Ishikawa (cell line): Measurements from ENCODE around the gene PTPRO.

ENCODE experiments used
- CEBPB ChIP-seq: IDR thresholded peaks from 2 replicates; pipeline ENCODE4 v1.6.1; 2012
- CREB1 ChIP-seq: IDR thresholded peaks from 2 replicates; pipeline ENCODE4 v1.6.1; 2012; ENCODE audit warnings: low read depth
- EGR1 ChIP-seq: IDR thresholded peaks from 2 replicates; pipeline ENCODE4 v1.6.1; 2012
- EP300 ChIP-seq: IDR thresholded peaks from 2 replicates; pipeline ENCODE4 v1.6.1; 2012; ENCODE audit warnings: borderline replicate concordance
- FOXM1 ChIP-seq: IDR thresholded peaks from 2 replicates; pipeline ENCODE4 v1.6.1; 2012; ENCODE audit warnings: low read depth, borderline replicate concordance
- MAX ChIP-seq: IDR thresholded peaks from 2 replicates; pipeline ENCODE4 v1.6.1; 2012
- NFIC ChIP-seq: IDR thresholded peaks from 2 replicates; pipeline ENCODE4 v1.6.1; 2012
- RAD21 ChIP-seq: IDR thresholded peaks from 2 replicates; pipeline ENCODE4 v1.6.1; 2012; ENCODE audit warnings: low read depth
- REST ChIP-seq: IDR thresholded peaks from 2 replicates; pipeline ENCODE4 v1.6.1; 2012; ENCODE audit warnings: low read depth, mild to moderate bottlenecking
- TAF1 ChIP-seq: IDR thresholded peaks from 2 replicates; pipeline ENCODE4 v1.6.1; 2012; ENCODE audit warnings: low read depth, mild to moderate bottlenecking
- TCF12 ChIP-seq: IDR thresholded peaks from 2 replicates; pipeline ENCODE4 v1.6.1; 2012; ENCODE audit warnings: low read depth
- TEAD4 ChIP-seq: IDR thresholded peaks from 2 replicates; pipeline ENCODE4 v1.6.1; 2012
- USF1 ChIP-seq: IDR thresholded peaks from 2 replicates; pipeline ENCODE4 v1.6.1; 2012
- YY1 ChIP-seq: IDR thresholded peaks from 2 replicates; pipeline ENCODE4 v1.6.1; 2012; ENCODE audit warnings: low read depth
- ZBTB7A ChIP-seq: IDR thresholded peaks from 2 replicates; pipeline ENCODE4 v1.6.1; 2012; ENCODE audit warnings: low read depth

The PTPRO gene

GRCh38 chr12:15368812-15369211 lies 46.5 kb downstream of the PTPRO start:
- no peak for TF ChIP-seq MAX
- TF ChIP-seq RAD21 = no peak
- TF ChIP-seq TEAD4 = no peak
- no peak for TF ChIP-seq REST
- no peak for TF ChIP-seq USF1
- no peak for TF ChIP-seq ZBTB7A
- no peak for TF ChIP-seq TCF12
- TF ChIP-seq YY1 = no peak
- TF ChIP-seq EGR1 = no peak
- TF ChIP-seq CREB1 = no peak
- no peak for TF ChIP-seq CEBPB
- no peak for TF ChIP-seq NFIC
- no peak for TF ChIP-seq TAF1
- TF ChIP-seq EP300 = no peak
- no peak for TF ChIP-seq FOXM1

GRCh38 chr12:15372352-15372751 lies 50.0 kb downstream of the PTPRO start:
- TF ChIP-seq TCF12 (no peak), ZBTB7A (no peak), NFIC (no peak), REST (no peak), CEBPB (no peak), EP300 (no peak)

GRCh38 chr12:15387772-15388171 lies 65.5 kb downstream of the PTPRO start:
- no peak for TF ChIP-seq YY1
- no peak for TF ChIP-seq USF1
- no peak for TF ChIP-seq TAF1
- TF ChIP-seq FOXM1 = no peak
- TF ChIP-seq MAX = no peak
- TF ChIP-seq RAD21 = no peak
- TF ChIP-seq REST = no peak
- no peak for TF ChIP-seq ZBTB7A
- no peak for TF ChIP-seq NFIC
- no peak for TF ChIP-seq CEBPB

GRCh38 chr12:15389561-15389960 lies 67.3 kb downstream of the PTPRO start:
- no peak for TF ChIP-seq TAF1
- TF ChIP-seq NFIC = no peak
- no peak for TF ChIP-seq ZBTB7A
- TF ChIP-seq RAD21 = no peak
- TF ChIP-seq REST = no peak
- TF ChIP-seq EP300 = no peak
- no peak for TF ChIP-seq USF1
- TF ChIP-seq TCF12 = no peak
- no peak for TF ChIP-seq TEAD4
- TF ChIP-seq CEBPB = no peak
